Stimulated activated CD8-positive, alpha-beta memory T cell treated with anti-CD3 and anti-CD28 coated beads, Interleukin-2, amount 100 ng/mL, for 1 hour (primary cell): ENCODE measurements around the gene HIBADH.
"Not testable (repeated sequence)": the region's sequence is repeated elsewhere in the genome, so short reads cannot be mapped to it uniquely, and the experiment has no call there.

Experiments used
- DNase-seq, 2 donors: peaks; one replicate each; pipeline ENCODE4 v3.0.0-alpha.2; 2020; ENCODE audit warnings: low read depth in 2 of 2

The HIBADH gene

DNA sequence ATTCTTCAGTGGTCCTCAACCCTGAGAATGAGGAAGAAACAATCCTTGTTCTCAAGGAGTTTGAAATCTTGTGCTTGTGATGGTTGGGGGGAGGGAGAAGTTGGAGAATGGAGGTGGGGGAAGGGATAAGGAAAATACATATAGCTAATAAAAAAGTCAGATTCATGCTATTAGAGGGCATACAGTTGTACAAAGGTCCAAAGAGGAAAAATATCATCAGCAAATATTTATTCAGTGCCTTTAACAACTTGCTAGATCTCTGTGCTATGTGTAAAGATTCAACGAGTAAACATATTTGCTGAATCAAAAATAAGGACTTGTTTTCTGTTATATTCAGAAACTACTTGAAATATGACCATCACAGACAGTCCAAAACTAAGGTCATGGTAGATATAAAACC is 114.4 kb downstream of the HIBADH start:
- no peak for DNase-seq

DNA sequence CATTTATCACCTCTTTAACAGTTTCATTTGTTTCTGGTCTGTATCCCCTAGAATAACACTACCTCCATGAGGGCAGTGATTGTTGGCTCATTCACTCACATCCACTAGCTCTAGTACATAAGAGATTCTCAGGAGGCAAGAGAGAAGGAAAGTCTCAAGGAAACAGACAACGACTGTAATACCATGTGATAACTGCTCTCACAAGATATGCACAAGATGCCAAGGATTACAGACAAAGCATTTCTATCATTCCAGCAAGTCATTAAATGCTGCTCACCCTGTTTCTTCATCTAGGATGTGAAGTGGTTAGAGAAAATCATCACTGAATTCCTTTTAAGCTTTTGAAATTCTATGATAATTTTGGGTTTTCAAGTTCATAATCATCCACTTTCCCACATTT is 115.3 kb downstream of the HIBADH start:
- DNase-seq: no peak

DNA sequence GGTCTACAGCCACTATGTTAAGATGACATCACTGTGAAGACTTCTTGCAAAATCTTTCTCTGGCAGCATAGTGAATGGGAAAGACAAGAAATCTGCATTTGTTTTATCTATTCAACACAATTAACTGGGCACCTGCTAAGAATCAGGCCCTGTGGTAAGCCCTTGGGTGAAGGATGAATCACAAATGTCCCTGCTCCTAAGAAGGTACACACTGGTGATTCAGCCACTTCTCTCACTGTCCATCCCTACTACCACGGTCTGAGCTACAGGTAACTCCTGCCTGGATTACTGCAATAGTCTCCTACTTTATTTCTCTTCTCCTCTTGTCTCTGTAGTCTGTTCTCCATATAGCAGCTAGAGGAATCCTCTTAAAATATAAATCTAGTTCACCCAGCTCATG is 116.1 kb downstream of the HIBADH start:
- no peak for DNase-seq

DNA sequence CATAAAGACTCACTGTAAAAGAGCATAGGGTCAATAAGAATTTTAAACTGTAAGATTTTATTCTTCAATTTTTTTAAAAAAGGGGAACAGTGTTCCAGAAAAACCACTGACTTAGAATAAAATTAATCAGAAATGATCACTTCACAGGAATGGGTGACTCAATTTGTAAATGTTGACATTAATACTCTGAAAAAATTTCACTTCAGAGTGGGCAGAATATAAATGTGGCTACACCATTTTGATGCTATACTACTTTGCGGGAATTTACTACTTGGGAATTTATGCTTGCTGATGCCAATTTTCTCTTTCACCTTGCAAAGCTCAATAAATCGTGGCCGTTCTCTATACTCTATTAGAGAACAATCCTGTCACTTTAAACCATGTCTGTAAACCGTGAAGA is 126.9 kb downstream of the HIBADH start:
- no peak for DNase-seq

DNA sequence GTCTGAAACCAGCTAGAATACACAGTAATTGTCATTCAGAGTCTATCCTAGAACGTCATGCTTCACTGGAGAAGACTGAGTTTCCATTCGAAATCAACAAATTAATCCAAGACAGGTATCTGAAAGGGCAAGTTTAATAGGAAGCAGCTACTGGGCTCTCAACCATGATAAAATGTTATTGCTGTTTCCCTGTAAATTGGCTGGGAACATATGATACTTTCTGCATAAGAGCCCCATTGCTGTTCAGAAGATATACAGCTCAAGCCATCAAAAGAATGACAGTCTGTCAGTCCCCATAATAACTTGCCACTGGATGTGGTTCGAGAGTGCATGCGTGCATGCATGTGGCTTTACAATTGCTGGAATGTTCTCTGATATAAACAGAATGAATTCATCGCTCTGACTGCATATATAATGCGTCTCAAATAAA is 129.0 kb downstream of the HIBADH start:
- DNase-seq: no peak

DNA sequence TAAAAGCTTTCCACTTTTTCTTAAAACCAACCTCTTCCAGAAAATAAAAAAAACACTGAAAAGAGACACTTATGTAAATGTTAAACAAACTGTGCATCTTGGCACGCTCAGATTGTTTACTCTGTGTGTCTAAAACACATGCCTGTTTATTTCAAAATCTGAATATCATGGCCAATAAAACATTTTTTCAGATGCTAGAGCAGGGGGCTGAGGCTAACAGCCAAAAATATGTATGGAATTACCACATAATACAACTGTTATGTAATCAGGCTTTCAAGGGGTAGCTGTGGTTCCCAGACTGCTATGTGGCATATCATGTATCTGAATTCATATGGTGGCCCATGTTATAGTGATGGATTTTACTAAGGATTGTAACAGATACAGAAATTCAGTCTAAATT is 130.4 kb downstream of the HIBADH start:
- DNase-seq: no peak

DNA sequence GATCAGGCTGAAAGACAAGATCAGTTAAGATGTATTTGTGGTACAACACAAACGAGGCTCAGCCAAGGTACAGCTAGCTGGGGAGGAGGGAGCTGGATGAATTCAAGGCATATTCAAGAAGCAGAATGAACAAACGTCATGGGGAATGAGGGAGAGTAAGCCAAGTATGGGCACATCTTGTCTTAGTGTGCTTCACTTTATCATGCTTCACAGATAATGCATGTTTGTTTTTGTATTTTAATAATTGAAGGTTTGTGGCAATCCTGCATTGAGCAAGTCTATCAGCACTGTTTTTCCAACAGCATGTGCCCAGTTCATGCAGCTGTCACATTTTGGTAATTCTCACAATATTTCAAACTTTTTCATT is 135.4 kb downstream of the HIBADH start:
- no peak for DNase-seq

DNA sequence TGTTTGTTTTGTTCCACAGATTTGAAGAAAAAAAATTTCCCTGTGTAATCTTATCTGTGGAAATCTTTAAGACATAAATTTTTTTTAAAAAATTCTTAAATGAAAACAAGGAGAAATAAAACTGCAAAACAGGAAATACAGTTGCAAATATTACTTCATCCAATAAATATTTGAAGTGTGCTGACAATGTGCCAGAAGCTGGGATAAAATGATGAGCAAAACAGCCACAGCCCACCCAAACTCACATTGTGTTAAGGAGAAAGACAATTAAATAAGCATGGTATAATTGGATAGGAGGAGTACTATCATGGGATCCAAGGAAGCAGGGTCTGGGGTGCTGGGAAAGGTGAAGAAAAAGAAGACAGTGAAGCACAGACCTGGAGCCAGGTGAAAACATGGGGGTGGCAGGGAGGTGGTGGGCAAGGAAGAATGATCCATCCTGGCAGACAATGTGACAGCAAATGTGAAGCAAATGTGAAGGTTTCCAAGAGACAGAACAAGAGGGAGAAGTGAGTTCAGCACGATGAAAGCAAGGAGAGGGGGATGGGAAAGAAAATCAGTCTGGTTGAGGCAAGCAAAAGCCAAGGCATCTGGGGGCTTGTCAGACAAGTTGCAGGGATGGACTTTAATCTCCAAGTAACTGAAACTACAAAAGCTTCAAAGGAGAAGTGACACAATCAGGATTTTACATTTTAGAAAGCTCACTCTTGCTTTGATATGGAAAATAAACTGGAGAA is 135.9 kb downstream of the HIBADH start:
- DNase-seq: no peak

DNA sequence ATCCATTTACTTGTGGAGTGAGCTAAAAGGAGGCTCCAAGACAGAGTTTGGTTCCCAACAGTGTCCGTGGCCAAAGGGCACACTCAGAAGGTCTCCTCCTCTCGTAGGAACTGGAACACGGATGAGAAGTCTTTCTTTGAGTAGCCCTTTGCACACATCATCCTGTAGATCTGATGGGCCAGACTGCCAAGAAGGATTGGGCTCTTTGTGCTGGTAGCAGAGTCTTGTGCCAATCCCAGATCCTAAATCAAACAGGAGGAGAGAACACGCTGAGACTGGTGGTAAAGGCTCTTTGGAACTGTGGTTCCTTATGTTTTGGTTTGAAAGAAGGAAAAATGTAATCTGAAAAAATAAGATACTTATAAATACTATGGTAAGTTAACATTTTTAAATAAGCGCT is 136.6 kb downstream of the HIBADH start:
- no peak for DNase-seq

DNA sequence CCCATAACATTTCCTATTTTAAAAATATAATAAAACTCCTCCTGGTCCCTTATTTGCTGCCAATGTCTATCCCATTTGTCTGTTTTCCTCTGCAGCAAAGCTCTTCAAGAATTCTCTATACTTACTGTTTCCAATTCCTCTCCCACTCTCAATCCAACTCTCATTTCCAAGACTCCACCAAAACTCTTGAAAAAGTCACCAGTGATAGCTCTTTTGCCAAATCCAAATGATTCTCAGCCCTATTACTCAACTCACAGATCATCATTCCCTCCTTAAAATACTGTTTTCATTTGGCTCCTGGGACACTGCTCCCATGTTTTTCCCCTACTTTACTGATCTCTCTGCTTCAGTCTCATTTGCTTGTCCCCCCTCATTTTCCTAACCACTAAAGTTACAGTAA is 139.4 kb downstream of the HIBADH start:
- no peak for DNase-seq

DNA sequence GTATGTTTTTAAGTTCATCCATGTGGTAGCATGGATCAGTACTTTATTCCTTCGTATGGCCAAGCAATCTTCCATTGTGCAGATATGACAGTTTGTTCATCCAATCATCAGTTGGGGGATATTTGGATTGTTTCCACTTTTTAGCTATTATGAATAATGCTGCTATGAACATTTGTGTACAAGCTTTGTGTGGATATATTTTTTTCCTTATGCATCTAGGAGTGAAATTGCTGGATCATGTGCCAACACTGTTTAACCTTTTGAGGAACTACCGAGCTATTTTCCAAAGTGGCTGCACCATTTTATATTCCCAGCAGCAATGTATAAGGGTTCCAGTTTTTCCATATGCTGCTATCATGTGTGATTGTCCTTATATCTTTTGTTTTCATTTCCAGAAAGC is 140.1 kb downstream of the HIBADH start:
- no peak for DNase-seq

DNA sequence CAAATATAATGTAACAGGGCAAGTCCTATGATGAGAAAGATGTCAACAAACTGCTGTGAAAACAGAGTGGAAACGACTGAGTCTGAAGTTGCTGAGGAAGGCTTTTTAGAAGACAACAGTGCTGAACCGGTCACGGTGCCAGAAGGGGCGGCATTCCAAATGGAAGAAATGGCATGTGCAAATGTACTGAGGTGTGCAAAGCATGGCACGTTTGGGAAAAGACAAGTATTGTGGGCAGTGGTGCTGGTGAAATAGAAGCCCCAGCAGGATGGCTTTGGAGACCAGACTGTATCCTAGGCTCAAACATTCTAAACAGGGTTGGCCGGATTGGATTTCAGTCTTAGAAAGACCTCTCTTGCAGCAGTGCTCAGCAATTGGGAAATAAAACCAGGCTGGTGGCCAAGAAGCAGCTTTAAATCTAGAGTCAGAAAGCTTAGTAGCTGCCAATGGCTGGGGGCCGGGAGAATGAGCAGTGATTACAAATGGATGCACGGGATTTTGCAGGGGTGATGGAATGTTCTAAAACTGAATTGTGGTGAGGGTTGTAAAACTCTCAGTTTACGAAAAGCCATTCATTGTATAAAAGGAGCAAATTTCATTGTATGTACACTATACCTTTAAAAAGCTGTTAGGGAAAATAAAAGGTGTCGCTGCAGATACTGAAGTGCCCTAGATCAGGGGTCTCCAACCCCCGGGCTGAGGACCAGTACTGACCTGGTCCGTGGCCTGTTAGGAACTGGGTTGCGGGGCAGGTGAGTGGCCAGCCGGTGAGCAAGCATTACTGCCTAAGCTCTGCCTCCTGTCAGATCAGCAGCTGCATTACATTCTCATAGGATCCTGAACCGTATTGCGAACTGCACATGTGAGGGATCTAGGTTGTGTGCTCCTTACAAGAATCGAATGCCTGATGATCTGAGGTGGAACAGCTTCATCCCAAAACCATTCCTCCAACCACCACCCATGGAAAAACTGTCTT is 141.6 kb downstream of the HIBADH start:
- no peak for DNase-seq

DNA sequence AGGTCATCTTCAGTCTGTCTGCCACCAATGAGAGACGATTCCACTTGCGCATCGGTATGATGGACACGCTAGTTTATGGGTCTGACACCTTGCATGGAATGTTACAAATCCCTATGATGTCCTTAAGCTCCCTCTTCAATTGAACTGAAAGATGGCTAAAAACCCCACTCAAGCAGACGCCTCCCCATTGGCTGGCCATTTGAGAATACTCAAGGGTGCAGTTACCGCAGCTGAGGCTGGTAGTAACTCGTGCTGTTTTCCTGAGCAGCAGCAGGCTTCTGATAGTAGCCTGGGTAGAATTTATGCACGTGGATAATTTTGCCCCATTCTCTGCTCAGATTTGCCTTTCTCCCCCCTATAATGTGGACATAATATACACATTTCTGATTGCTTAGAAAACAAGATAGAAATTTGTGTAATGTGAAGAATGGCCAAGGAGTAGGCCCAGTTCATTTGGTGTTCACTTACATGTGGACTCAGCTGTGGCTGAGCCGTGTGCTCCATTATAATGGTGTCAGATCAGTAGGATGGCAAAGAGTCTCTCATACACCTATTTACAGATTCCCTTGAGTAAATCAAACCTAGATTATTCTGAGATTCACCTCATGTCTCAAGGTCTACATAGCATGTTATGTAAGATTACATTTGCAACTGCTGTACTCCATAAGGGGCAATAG is 142.8 kb downstream of the HIBADH start:
- DNase-seq: no peak

DNA sequence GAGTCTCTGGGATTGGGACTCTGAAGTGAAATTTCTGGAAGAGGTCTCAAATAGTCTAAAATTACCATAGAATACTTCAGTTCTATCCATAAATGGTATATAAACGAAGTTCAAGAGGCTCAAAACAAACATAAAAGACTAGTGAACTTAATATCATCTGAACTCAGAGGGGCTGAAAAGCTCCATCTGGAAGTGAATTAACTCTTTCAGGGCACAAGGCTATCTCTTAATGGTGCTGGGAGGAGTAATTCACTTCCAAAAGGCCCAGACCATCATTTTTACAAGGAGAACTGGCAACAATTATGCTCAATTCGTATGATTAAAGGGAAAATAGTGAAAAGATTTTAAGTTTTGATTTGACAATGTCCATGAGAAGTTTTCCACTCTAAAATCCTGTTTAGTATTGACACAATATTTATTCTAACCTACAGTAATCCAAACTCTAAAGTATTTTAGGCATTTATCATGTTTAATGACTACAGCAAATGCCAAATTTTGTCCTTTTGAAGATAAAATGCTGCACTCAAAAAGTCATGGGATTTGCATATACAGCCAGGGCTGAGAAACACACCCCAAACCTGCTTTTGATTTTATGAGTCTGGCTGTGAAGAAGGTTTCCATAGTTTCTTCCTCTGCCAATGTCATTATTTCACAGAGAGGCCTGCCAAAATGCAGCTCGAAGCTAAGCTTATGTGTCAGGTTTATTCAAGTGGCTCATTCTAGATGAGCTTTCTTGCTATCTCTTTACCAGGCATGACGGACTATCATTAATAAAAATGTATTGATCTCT is 143.9 kb downstream of the HIBADH start:
- DNase-seq: no peak

DNA sequence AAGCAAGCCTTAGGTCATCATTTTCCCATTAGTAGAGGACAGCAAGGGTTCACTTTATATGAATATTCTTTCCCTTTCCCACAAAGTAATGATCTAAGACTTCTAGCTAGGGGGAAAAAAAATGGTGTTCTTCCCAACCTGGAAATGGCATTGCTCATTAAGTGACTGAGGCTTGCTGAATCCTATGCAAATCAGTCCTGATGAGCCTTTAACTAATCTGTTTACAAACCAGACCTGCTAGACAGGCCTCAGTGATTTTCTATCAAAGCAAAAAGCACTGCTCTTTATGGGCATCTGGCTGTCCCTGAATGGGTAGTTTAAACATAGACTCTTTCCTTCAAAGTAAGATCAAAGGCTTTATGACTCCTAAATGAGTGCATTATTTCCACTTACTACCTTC is 146.3 kb downstream of the HIBADH start:
- no peak for DNase-seq

DNA sequence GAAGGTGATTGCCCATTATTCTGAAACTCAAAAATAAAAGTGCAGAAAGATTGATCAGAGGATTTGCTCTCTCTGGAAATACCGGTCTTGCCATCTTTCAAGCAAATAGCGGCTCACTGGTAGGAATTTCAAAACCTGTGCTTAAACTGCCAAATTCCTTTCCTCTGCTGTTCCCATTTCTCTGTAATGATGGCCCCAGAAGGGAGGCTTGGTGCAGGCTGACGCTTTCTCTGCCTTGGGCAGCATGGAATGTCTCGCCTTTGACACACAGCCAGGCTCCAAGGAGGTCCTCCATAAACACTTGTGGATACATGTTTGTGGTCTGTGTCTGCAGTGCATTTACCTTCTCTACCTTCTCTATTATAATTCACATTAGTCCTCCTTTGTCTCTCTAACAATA is 146.8 kb downstream of the HIBADH start:
- no peak for DNase-seq

DNA sequence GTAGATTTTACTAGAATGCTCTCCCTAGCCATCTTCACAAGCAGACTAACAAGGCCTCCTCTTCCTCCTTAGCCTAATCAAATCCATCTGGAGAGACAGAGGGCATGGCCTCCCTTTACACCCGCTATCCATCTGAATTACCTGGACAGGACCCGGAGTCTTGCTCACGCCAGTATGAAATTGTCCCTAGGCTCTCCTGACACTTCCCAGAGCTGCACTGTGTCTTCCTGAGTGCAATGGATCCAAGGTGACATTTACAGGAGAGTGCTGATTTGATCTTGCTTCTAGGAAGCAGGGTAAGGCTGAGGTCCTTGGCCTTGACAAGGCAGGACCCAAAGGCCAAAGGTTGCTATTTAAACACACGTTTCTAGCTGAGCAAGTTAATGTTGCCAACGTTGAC is 147.8 kb downstream of the HIBADH start:
- DNase-seq: no peak

DNA sequence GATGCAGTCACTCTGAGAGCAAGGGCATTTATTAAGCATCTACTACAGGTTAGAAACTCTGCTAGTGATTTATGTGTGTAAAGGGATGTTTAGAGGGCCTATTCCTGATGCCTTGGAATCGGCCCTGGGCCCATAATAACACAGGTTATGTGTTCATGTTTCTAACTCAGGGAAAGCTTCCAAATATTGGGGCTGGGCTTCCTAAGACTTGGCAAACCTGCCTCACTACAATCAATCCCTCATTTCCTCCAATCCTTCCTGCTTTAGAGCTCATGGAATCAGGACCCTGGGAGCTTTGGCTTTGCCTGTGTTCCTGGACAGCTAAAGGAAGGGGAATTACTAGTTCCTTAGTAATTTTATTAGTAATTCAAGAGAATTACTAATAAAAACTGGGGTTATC is 148.8 kb downstream of the HIBADH start:
- DNase-seq: no peak

DNA sequence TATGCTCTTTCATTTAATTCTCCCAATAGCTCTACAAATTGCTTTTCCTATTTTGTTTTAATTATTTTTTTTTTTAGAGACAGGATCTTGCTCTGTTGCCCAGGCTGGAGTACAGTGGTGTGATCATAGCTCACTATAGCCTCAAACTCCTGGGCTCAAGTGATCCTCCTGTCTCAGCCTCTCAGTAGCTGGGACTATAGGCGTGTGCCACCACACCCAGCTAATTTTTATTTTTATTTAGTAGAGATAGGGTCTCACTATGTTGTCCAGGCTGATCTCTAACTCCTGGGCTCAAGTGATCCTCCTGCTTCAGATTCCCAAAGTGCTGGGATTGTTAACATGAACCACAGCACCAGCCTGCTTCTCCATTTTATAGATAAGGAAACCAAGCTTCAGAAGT is 151.3 kb downstream of the HIBADH start:
- DNase-seq: not testable (repeated sequence)

DNA sequence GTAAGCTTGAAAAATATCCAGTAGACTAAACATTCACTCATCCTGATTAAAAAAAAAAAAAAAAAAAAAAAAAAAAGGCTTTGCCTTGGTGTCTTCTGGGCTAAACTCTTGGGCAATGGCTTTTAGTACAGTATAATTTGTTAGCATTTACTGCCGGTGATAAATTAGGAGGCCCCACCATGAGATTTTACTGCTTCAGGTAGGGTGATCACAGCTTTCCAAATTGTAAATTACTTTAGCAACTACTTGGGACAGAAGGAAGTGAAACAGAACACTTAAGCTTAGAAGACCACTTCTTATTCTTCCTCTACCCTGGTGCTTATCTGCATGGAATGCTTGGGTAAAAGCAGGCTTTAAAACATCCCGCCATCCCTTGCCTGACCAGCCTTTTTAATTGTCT is 152.1 kb downstream of the HIBADH start:
- DNase-seq: no peak

DNA sequence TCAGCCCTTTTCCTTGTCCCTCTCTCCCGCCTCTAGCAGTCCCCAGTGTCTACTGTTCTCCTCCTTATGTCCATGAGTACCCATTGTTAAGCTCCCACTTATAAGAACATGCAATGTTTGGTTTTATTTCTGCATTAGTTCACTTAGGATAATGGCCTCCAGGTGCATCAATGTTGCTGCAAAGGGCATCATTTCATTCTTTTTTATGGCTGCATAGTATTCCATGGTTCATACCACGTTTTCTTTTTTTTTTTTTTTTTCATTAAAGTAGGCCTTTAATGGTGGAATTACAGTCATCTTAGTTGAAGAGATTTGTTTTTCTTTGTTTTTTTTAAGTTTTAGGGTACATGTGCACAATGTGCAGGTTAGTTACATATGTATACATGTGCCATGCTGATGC is 160.8 kb downstream of the HIBADH start:
- not testable (repeated sequence) for DNase-seq

DNA sequence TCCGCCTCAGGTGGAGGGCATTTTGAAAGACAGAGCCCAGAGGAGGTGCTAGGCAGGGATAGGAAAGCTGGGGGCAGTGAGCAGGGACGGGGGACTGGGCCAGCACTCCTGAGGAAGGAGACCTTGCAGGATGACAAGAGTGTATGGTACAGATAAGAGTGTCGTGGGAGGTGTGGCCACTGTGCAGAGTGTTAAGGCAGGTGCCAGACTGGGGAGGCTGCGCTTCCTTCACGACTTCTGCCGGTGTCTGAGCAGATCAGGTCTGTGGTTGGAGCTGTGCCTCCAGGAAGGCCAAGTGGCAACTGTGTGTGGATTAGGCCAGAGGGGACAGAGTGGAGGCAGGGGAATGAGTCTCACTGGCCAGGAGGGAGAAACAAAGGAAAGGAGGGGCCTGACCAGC is 161.7 kb downstream of the HIBADH start:
- no peak for DNase-seq
